Measurements from ENCODE around the gene VPS52. TPM values are rescaled to one million over a fixed set of nuclear protein-coding genes. Genes with fewer than 3 reads are reported as not detected.

Gene VPS52
- polyA plus RNA-seq, 1 donor from 2014 or later, result 29.1 TPM

DNA sequence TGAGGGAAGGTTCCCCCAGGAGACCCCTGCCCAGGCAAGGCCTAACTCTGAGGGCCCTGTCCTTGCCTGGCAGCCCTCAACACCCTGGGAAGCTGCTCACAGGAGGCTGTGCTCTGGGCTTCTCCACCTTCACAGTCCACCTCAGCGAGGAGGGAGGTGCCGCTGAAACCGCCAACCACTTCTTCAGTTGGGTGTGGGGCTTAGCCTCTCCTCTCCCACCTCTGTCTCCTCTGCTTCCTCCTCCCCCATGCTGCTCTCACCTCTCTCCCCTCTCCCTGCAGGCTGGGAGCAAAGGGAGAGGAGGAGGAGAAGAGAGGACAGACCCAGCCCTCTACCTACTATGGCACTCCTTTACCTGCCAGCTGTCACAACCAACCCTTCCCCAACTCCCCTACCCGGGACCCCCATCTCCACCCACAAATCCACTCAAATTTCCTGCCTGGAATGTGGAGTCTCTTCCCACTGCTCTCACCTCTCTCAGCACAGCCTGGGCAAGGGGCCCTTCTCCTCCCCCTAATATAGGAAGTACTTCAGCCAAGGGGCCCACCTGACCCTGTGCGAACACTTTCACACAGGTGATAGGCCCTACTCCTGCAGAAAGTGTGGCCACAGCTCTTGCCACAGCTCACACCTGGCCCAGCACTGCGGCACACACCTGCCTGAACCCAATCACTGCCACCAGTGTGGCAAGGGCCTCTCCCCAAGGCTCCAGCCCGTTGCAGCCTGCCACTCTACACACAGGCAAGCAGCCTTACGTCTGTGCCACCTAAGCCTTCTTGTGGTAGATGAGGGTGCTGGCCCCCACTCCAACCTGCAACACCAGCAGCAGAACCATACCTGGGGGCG lies 56.2 kb downstream of the VPS52 start:
- no peak for TF ChIP-seq EZH2 (IDR thresholded peaks at IDR 0.05; ENCODE audit: borderline replicate concordance, insufficient read depth, low read length, poor library complexity, severe bottlenecking)
- no peak for TF ChIP-seq TAF1 (IDR thresholded peaks at IDR 0.05; ENCODE audit: low read depth)
- no peak for TF ChIP-seq POLR2AphosphoS5 (IDR thresholded peaks at IDR 0.05)
- TF ChIP-seq, protein P1, sequence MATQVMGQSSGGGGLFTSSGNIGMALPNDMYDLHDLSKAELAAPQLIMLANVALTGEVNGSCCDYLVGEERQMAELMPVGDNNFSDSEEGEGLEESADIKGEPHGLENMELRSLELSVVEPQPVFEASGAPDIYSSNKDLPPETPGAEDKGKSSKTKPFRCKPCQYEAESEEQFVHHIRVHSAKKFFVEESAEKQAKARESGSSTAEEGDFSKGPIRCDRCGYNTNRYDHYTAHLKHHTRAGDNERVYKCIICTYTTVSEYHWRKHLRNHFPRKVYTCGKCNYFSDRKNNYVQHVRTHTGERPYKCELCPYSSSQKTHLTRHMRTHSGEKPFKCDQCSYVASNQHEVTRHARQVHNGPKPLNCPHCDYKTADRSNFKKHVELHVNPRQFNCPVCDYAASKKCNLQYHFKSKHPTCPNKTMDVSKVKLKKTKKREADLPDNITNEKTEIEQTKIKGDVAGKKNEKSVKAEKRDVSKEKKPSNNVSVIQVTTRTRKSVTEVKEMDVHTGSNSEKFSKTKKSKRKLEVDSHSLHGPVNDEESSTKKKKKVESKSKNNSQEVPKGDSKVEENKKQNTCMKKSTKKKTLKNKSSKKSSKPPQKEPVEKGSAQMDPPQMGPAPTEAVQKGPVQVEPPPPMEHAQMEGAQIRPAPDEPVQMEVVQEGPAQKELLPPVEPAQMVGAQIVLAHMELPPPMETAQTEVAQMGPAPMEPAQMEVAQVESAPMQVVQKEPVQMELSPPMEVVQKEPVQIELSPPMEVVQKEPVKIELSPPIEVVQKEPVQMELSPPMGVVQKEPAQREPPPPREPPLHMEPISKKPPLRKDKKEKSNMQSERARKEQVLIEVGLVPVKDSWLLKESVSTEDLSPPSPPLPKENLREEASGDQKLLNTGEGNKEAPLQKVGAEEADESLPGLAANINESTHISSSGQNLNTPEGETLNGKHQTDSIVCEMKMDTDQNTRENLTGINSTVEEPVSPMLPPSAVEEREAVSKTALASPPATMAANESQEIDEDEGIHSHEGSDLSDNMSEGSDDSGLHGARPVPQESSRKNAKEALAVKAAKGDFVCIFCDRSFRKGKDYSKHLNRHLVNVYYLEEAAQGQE (IDR thresholded peaks at IDR 0.05; ENCODE audit: borderline replicate concordance), result no peak
- no peak for TF ChIP-seq MXI1 (conservative IDR thresholded peaks at IDR 0.05; ENCODE audit: poor library complexity, severe bottlenecking)
- no peak for TF ChIP-seq SMC3 (conservative IDR thresholded peaks at IDR 0.05; ENCODE audit: poor library complexity)
- TF ChIP-seq, protein P2, sequence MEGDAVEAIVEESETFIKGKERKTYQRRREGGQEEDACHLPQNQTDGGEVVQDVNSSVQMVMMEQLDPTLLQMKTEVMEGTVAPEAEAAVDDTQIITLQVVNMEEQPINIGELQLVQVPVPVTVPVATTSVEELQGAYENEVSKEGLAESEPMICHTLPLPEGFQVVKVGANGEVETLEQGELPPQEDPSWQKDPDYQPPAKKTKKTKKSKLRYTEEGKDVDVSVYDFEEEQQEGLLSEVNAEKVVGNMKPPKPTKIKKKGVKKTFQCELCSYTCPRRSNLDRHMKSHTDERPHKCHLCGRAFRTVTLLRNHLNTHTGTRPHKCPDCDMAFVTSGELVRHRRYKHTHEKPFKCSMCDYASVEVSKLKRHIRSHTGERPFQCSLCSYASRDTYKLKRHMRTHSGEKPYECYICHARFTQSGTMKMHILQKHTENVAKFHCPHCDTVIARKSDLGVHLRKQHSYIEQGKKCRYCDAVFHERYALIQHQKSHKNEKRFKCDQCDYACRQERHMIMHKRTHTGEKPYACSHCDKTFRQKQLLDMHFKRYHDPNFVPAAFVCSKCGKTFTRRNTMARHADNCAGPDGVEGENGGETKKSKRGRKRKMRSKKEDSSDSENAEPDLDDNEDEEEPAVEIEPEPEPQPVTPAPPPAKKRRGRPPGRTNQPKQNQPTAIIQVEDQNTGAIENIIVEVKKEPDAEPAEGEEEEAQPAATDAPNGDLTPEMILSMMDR (IDR thresholded peaks at IDR 0.05; ENCODE audit: poor library complexity, severe bottlenecking), result no peak
- TF ChIP-seq EP300 (conservative IDR thresholded peaks at IDR 0.05; ENCODE audit: poor library complexity, severe bottlenecking), result no peak
- no peak for TF ChIP-seq RAD21 (conservative IDR thresholded peaks at IDR 0.05)
- H3K27me3 ChIP-seq (ENCODE audit: insufficient read depth, low read depth, low read length), result peaks cover 5% of the 10 kb centered on the region
- no peak overlapping the region for H2AFZ ChIP-seq (ENCODE audit: low read depth, low read length)
- H3K27ac ChIP-seq (ENCODE audit: low read length), result no peak overlapping the region
- no peak overlapping the region for H3K4me3 ChIP-seq (ENCODE audit: low read length)
- H4K20me1 ChIP-seq (ENCODE audit: insufficient read depth), result no peaks in the 10 kb centered on the region
- H3F3A ChIP-seq (ENCODE audit: insufficient read depth, low read length, poor library complexity, severe bottlenecking), result no peaks in the 10 kb centered on the region
- no peaks in the 10 kb centered on the region for H3K79me2 ChIP-seq (replicated peaks; ENCODE audit: insufficient read depth, low read length)
- H3K9me3 ChIP-seq (ENCODE audit: low read length), result no peaks in the 10 kb centered on the region
- H3K36me3 ChIP-seq (ENCODE audit: insufficient read depth, low read length), result no peaks in the 10 kb centered on the region
- no peaks in the 10 kb centered on the region for H3K9me2 ChIP-seq (ENCODE audit: insufficient read depth, low read length)
- no peak overlapping the region for H3K4me2 ChIP-seq (ENCODE audit: low read length)
- no peak overlapping the region for H3K9ac ChIP-seq (ENCODE audit: low read length)

DNA sequence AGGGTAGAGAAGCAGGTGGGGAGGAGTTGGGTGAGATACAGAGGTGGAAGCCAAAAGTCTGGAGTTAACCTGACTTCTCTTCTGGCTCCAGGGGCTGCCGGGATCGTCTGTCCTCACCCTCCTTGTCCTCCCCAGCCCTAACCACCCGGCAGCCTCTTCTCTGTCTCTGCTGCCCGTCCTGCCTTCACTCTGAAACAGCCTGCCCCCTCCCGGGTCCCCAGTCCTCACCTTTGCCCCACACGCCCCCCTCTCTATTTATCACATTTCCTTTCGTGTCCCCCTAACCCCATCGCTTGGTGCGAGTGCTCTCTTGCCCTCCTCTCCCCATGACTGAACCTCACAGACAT lies 57.7 kb downstream of the VPS52 start:
- H2AFZ ChIP-seq (ENCODE audit: low read depth, low read length), result no peak overlapping the region
- H3K9ac ChIP-seq (ENCODE audit: low read length), result no peak overlapping the region

More for the DNA sequence above, 57.7 kb downstream of the VPS52 start:
- peaks cover 6% of the 10 kb centered on the region for H3K36me3 ChIP-seq (ENCODE audit: insufficient read depth, low read length)
- no peaks in the 10 kb centered on the region for H3K9me3 ChIP-seq (ENCODE audit: low read length)
- no peak for TF ChIP-seq TAF1 (IDR thresholded peaks at IDR 0.05; ENCODE audit: low read depth)
- TF ChIP-seq, protein P1 (IDR thresholded peaks at IDR 0.05; ENCODE audit: borderline replicate concordance), result no peak
- no peak for TF ChIP-seq EP300 (conservative IDR thresholded peaks at IDR 0.05; ENCODE audit: poor library complexity, severe bottlenecking)
- no peak for TF ChIP-seq SMC3 (conservative IDR thresholded peaks at IDR 0.05; ENCODE audit: poor library complexity)
- no peak for TF ChIP-seq MXI1 (conservative IDR thresholded peaks at IDR 0.05; ENCODE audit: poor library complexity, severe bottlenecking)
- no peak for TF ChIP-seq EZH2 (IDR thresholded peaks at IDR 0.05; ENCODE audit: borderline replicate concordance, insufficient read depth, low read length, poor library complexity, severe bottlenecking)
- TF ChIP-seq RAD21 (conservative IDR thresholded peaks at IDR 0.05), result no peak
- TF ChIP-seq, protein P2 (IDR thresholded peaks at IDR 0.05; ENCODE audit: poor library complexity, severe bottlenecking), result no peak
- H4K20me1 ChIP-seq (ENCODE audit: insufficient read depth), result no peaks in the 10 kb centered on the region
- no peaks in the 10 kb centered on the region for H3K9me2 ChIP-seq (ENCODE audit: insufficient read depth, low read length)
- H3K4me3 ChIP-seq (ENCODE audit: low read length), result peak overlapping the region; percentile 62
- peaks cover 15% of the 10 kb centered on the region for H3K79me2 ChIP-seq (replicated peaks; ENCODE audit: insufficient read depth, low read length)
- peaks cover 5% of the 10 kb centered on the region for H3K27me3 ChIP-seq (ENCODE audit: insufficient read depth, low read depth, low read length)
- no peak overlapping the region for H3K27ac ChIP-seq (ENCODE audit: low read length)
- no peaks in the 10 kb centered on the region for H3F3A ChIP-seq (ENCODE audit: insufficient read depth, low read length, poor library complexity, severe bottlenecking)
- no peak overlapping the region for H3K4me2 ChIP-seq (ENCODE audit: low read length)

Data from neural cell (in vitro differentiated cells).